Upper lobe of right lung (tissue), 1 donor: ENCODE data around the gene KIF18A. TPM values are rescaled to one million over a fixed set of nuclear protein-coding genes. Genes with fewer than 3 reads are reported as not detected.
A peak's percentile ranks its signal among the peaks of the same experiment; 100 is the strongest.

Experiments used
- ATAC-seq: fragments of 200-7000 bp; cut with Tn5 transposase; one replicate; pipeline ENCODE4 v1.9.1; 2020; ENCODE audit warnings: mild to moderate bottlenecking, moderate library complexity
- DNase-seq: peaks from one replicate; pipeline ENCODE4 v3.0.0-alpha.2; 2020
- H3K27ac ChIP-seq: fragments of 200-600 bp; one replicate; pipeline ENCODE4 v1.8.0; 2022
- H3K27me3 ChIP-seq: fragments of 200-600 bp; one replicate; pipeline ENCODE4 v1.8.0; 2022; ENCODE audit warnings: mild to moderate bottlenecking
- H3K36me3 ChIP-seq: fragments of 200-600 bp; one replicate; pipeline ENCODE4 v1.8.0; 2022
- H3K4me1 ChIP-seq: fragments of 200-600 bp; one replicate; pipeline ENCODE4 v1.8.0; 2022
- H3K4me3 ChIP-seq: fragments of 200-600 bp; one replicate; pipeline ENCODE4 v1.8.0; 2022; ENCODE audit warnings: mild to moderate bottlenecking
- H3K9me3 ChIP-seq: fragments of 200-600 bp; one replicate; pipeline ENCODE4 v1.8.0; 2022
- CTCF ChIP-seq: fragments of 200-600 bp; IDR thresholded peaks from one replicate; pipeline ENCODE4 v1.8.0; 2022; ENCODE audit warnings: antibody characterized with exemption
- intact Hi-C: fragments of 100-400 bp; cut with DNase I; formaldehyde crosslinking; loops from one replicate; pipeline ENCODE4 v1.11.0; 2022
- long read RNA-seq: library from polyadenylated mRNA; unstranded; transcript quantifications from one replicate; pipeline ENCODE4 v2.0.0, GENCODE V29; 2021
- total RNA-seq: library from RNA; stranded (reverse); fragmentation: NEBNext Ultra II Directional; extraction: Animal tissue kit (Norgen Biotek cat#: 25700); gene quantifications from one replicate; pipeline ENCODE4 v1.2.1, GENCODE V29; 2021
- donor health status: DM: no; HTN: yes; CAD: no; lungs with severe emphysema.

Gene KIF18A
- total RNA-seq = 1.6 TPM
- long read RNA-seq, partial matches to known transcripts = 0 of 2 reads
- long read RNA-seq, other reads (novel, unspliced or antisense) = 0 of 2 reads

DNA sequence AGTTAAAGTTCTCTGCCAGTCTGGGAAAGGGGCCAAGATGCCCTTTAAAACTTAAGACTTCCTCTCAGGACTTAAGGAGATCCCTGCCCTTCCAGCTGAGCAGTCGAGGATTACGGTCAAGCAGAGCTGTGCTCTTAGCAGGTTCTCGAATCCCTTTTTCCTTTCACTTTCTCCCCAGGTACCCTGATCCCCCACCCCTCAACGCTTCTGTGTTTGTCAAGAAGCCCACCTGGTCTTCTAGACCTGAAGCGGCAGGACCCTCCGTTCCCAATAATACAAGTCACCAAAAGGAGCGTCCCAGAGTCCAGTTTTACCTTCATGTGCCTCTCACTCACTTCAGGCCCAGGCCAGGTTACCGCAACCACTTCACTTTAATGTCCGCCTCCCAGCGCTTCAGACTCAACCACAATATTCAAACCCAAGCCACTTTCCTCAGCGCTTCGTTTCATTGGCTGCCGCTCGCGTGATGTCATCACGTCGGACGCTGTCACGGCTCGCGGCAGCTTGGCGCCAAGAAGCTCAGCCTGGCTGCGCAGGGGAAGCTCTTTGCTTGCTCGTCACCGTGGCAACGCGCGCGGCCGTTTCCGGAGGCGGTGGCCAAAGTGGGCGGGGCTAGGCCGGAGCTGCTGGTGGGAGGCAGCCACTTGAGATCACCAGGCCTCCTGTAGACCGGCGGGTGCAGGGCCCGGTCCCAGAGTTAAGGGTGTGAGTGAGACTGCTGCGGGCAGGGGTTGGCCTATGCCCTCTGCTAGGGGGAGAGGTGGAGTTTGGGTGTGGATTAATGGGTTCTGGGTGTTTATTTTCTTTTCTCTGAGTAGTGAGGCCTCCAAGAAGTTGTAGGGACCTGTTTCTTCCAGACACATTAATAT is at the start of gene KIF18A, which contains the start of gene METTL15:
TSS of gene KIF18A (minus strand) at position 407 of the 869 bp plus-strand sequence. CDS start 10,209 bp downstream, outside the sequence.
TSS of gene METTL15 (plus strand) at position 639 of the 869 bp plus-strand sequence. CDS start 4,947 bp downstream, outside the sequence.
- Histone ChIP-seq H3K9me3 (no peaks in the 10 kb centered on the region), H3K27me3 (no peaks in the 10 kb centered on the region), H3K36me3 (no peaks in the 10 kb centered on the region), H3K27ac (peak within 1 kb of the TSS; percentile 91), H3K4me1 (peaks cover 21% of the 10 kb centered on the region), H3K4me3 (peak within 1 kb of the TSS; percentile 64)
- peak; percentile 99 for ATAC-seq
- no peak for TF ChIP-seq CTCF
- intact Hi-C loops = no loop called here
- DNase-seq = peak; percentile 100

- H3K27ac ChIP-seq = no peak overlapping the region
- ATAC-seq (no peak), DNase-seq (no peak)
- TF ChIP-seq CTCF = no peak
- intact Hi-C loops = no loop called here
- no peaks in the 10 kb centered on the region for H3K4me1 ChIP-seq
- no peak overlapping the region for H3K4me3 ChIP-seq
- H3K36me3 ChIP-seq = peaks cover 5% of the 10 kb centered on the region
- H3K9me3 ChIP-seq = no peaks in the 10 kb centered on the region
- H3K27me3 ChIP-seq = no peaks in the 10 kb centered on the region
These were observed 45.6 kb upstream of the KIF18A start for GRCh38 chr11:28153586-28153985.

GRCh38 chr11:28152743-28153142 is 44.8 kb upstream of the KIF18A start:
- H3K4me3 ChIP-seq = no peak overlapping the region
- DNase-seq (no peak), ATAC-seq (no peak)
- H3K27ac ChIP-seq = no peak overlapping the region
- intact Hi-C loops = no loop called here
- H3K36me3 ChIP-seq = peaks cover 5% of the 10 kb centered on the region
- H3K27me3 ChIP-seq = no peaks in the 10 kb centered on the region
- TF ChIP-seq CTCF = no peak
- no peaks in the 10 kb centered on the region for H3K4me1 ChIP-seq
- H3K9me3 ChIP-seq = no peaks in the 10 kb centered on the region

- Histone ChIP-seq H3K27ac (no peak overlapping the region), H3K4me3 (no peak overlapping the region), H3K9me3 (no peaks in the 10 kb centered on the region), H3K4me1 (no peaks in the 10 kb centered on the region), H3K27me3 (no peaks in the 10 kb centered on the region), H3K36me3 (no peaks in the 10 kb centered on the region)
- intact Hi-C loops = no loop called here
- ATAC-seq (no peak), DNase-seq (no peak)
- no peak for TF ChIP-seq CTCF
These were observed 38.3 kb upstream of the KIF18A start for GRCh38 chr11:28146123-28146751.

DNA sequence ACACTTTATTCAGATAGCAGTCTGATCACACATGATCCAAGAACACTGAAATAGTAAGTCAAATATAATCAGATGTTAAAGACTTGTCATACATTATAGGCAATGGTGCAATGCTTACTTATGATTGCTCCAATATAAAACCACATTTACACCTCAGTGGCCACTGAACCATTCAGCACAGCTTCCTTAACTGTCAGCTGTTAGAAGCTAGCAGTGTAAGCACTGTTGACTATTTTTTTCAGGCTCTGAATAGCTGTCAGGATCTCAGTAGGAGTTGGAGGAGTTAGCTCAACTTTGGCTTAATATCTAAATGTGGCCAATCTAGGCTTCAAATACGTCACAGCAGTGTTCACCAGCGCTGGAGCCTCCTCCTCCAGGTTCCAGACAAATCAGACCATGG is 36.9 kb upstream of the KIF18A start:
- Histone ChIP-seq H3K36me3 (no peaks in the 10 kb centered on the region), H3K27me3 (no peaks in the 10 kb centered on the region), H3K27ac (no peak overlapping the region), H3K4me1 (no peaks in the 10 kb centered on the region), H3K9me3 (no peaks in the 10 kb centered on the region), H3K4me3 (no peak overlapping the region)
- no peak for TF ChIP-seq CTCF
- intact Hi-C loops = no loop called here
- ATAC-seq = no peak
- no peak for DNase-seq
